CD4-positive, alpha-beta T cell treated with Interleukin-21 for 1 hour (primary cell): Measurements from ENCODE around the gene SGCG.
"Not testable (repeated sequence)": the region's sequence is repeated elsewhere in the genome, so short reads cannot be mapped to it uniquely, and the experiment has no call there.

Source experiments
- DNase-seq: peaks from one replicate; pipeline ENCODE4 v3.0.0-alpha.2; 2020

The SGCG gene, protein sequence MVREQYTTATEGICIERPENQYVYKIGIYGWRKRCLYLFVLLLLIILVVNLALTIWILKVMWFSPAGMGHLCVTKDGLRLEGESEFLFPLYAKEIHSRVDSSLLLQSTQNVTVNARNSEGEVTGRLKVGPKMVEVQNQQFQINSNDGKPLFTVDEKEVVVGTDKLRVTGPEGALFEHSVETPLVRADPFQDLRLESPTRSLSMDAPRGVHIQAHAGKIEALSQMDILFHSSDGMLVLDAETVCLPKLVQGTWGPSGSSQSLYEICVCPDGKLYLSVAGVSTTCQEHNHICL

DNA sequence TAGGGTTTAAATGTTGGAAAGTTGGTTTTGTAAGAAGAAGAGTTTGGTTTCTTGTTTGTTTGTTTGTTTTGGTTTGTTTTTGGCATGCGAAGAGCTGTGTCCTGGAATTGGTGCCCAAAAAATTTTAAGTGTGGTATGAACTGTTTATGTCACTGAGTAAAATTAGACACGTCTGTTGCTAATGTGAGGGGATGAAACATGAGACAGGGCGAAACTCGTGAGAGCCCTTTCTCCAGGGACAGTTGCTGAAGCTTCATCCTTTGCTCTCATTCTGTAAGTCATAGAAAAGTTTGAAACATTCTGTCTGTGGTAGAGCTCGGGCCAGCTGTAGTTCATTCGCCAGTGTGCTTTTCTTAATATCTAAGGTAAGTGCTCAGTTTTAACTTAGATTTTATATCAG, at the start of gene SGCG:
Gene SGCG (plus strand): TSS at position 269 of the 400 bp plus-strand sequence. CDS start 22,716 bp downstream, outside the sequence.
- no peak for DNase-seq

DNA sequence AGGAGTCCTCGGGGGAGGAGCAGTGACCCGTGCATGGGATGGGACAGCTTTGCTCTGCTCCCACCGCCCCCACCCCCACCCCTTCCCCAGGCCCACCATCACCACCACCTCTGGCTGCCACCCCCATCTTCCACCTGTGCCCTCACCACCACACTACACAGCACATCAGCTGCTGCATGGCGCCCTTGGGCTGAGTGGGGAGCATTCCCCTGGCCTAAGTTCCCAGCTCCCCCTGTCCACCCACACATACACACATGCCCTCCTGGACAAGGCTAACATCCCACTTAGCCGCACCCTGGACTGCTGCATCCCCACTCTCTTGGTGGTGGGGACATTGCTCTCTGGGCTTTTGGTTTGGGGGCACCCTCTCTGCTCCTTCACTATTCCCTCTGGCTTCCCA, 46.2 kb upstream of the SGCG start:
- DNase-seq = no peak

DNA sequence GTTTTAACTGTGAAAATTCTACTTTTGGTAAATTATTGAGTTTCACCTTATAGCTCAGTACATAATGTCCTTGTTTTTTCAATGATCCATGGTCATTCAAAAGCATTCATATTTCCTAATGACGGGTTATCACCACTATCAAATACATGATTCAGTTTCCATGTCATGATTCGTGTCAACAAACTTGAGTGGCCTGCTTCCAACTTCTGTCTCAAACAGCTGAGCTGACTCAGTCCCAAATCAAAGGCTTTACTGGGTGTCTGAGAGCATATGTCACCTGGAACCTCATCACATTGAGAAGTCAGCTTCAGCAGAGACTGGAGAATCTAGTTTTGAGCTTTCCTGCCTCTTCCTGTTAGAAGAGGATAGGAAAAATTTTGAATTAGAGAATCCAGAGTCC, 40.3 kb upstream of the SGCG start:
- DNase-seq = no peak

DNA sequence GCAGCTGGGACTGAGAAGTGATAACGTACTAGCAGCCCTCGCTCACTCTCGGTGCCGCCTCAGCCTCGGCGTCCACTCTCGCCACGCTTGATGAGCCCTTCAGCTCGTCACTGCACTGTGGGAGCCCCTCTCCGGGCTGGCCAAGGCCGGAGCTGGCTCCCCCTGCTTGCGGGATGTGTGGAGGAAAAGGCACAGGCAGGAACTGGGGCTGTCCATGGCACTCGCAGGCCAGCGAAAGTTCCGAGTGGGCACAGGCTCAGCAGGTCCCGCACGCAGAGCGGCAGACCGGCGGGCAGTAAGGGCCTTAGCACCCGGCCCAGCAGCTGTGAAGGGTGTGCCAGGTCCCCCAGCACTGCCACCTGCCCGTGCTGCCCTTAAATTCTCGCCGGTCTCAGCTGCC, 38.8 kb upstream of the SGCG start:
- DNase-seq = no peak

DNA sequence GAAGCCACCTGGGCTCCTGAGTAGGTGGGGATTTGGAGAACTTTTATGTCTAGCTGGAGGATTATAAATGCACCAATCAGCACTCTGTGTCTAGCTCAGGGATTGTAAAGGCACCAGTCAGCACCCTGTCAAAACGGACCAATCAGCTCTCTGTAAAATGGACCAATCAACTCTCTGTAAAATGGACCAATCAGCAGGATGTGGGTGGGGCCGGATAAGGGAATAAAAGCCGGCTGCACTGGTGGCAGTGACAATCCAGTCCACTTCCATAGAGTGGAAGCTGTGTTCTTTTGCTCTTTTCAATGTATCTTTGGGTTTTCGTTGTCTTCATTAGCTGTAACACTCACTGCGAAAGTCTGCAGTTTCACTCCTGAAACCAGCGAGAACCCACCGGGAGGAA, 38.2 kb upstream of the SGCG start:
- not testable (repeated sequence) for DNase-seq

DNA sequence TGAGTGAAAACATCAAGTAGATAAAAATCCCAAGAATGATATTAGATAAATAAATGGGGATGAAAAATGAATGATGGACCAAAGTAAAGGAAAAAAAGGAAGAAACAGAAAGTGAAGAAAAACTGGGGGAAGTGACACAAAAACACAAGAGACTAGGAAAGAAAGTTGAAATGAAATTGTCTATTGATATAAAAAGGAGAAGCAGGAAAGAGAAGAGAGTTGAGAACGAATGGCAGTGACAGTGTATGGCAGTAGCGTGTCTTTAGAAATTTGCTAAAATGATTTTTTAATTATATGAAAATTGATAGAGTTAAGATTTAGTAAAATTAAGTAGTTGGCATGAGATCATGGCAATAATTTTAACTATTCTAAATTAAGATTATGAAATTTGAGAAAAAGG, 36.3 kb upstream of the SGCG start:
- DNase-seq = no peak

DNA sequence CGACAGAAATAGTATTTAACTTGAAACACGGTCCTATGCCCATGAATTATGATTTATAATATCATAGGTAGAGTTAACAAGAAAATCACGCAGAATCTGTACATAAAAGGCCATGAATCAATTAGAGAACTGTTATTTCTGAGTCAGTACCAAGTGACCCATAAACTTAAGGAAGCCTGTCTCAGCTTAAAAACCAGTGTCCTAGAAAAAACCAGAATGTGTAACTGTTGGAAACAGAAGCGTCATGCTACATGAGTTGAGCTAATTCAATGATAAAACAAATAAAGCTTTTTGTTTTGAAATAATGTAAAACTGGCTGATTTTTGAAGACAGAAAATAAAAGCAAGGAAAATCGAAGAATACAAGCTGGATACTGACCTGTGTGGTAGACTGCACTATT, 34.8 kb upstream of the SGCG start:
- no peak for DNase-seq

DNA sequence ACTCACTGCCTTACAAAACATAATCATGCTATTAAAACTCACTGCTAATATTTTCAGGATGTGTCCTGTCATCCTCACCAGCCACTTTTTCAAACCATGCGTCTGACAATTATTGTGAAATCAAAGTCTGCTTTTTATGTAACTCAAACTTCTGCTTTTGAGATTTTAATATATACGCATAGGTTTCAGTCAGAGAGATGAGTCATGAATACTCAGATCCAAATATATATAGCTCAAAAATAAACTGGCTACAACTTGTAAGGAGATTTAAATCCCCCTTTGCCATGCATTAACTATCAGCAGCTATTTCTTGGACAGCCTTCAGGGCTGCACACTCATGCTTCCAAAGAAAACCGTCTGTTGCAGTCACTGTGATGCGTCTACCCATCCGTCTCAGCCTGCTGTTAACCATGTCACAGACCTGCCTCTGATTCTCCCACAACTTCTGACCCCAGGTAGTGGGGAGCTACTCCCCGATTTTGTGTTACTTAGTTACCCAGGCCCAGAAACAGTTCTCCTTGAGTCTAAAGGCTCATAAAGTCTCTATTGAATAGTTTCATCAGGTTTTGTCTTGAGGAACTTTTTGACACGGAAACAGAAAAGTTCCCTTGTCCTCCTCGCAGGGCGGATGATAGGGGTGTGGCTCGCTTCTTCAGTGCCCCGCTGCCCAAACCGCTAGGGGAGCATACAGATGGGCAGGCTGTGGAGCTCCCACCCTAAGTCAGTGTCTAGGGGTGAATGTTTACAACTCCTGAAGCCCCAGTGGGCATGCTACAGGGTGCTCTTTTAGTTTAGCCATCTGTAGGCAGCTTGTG, 33.8 kb upstream of the SGCG start:
- DNase-seq = peak; percentile 3

DNA sequence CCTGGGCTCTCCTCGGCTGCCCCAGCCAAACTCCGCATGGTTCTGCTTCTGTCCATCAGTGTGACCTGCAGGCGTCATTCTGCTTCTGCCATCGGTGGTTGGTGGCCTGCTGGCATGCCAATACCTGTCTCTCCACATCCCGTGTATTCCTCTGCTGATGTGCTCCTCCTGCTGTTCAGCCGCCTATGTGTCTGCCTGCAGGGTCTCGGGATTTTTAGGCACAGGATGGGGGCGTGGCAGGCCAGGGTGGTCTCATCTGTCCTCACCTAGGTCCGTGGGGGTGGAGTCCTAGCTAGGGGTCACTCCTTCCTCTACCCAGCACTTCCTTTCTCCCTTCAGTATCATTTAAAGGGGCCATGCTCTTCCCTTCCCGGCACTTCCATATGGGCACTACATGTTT, 33.0 kb upstream of the SGCG start:
- no peak for DNase-seq

DNA sequence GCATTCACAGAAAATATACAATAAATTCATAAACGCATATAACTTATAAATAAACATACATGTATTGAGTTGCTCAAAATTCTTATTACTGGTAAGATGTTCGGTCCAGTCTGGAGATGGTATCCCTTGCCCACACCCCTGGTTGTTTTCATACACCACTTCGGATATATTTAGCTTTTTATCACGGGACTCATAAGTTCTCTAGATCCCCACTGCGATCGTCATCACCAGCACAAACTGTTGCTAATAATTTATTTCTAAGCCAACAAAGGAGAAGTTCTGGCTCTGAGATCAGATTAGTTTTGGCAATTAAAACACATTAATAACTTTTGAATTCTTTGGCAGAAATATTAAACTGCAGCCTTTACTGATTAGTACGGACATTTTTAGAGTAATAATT, 23.0 kb upstream of the SGCG start:
- DNase-seq = no peak

DNA sequence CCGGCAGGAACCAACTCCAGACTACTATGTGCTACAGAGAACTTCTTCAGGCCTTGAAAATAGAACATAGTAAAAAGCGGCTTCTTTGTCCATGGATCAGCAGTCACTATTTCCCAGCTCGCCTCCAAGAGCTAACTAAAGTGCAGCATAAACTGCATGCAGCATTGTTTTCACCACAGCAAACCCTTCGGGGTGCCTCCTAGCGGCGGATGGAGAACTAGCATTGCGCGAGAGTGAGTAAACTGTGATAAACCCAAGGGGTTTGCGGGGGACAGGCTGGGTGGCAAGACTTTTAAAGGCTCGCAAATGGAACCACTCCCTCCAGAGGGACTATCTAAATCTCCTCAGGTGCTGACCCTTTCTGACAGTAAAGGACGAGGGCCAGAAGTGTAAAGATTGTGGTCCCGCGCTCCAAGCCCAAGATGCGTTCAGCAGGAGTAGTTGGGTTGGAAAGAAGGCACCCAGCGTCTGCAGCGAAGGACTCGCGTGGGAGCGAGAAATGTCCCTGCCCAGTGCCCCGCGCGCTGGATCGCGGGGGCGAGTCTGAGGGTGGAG, 21.5 kb upstream of the SGCG start:
- DNase-seq = no peak

DNA sequence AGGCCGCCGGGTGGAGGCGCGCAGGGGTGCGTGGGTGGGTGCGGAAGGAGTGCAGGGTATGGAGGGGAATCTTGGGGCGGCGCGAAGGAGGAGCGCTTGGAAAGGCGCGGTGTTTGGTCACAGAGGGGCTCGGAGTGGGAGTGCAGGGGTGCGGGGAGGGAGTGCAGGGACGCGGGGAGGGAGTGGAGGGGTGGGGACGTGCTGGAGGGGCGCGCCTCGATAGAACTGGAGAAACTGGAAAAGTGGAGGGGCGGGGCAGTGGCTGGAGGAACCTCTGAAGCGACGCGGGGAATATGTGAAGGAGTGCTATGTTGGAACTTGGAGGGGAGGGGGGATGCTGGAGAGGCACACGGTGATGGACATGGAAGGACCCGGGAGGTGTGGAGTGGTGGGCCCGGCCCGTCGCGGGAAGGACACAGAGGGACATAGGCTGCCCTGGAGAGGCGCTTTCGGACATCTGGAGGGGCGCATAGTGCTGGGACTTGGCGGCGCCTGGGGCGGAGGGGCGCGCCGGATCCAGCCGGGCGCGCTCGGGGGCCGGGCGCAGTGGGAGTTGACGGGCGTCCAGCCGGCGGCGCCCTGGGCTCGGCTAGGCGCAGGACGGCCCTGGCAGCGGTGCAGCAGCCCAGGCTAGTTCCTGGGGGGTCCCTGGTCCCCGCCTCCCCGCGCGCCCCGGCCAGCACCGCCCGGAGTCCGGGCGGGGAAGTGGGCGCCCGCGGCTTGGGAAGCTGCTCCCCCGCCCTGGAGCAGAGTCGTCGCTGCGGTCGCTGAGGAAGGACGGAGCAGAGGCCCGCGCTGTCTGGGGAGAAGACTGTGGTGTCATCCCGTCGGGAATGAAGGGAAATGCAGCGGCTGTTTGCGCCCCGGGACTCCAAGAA, 20.8 kb upstream of the SGCG start:
- no peak for DNase-seq

DNA sequence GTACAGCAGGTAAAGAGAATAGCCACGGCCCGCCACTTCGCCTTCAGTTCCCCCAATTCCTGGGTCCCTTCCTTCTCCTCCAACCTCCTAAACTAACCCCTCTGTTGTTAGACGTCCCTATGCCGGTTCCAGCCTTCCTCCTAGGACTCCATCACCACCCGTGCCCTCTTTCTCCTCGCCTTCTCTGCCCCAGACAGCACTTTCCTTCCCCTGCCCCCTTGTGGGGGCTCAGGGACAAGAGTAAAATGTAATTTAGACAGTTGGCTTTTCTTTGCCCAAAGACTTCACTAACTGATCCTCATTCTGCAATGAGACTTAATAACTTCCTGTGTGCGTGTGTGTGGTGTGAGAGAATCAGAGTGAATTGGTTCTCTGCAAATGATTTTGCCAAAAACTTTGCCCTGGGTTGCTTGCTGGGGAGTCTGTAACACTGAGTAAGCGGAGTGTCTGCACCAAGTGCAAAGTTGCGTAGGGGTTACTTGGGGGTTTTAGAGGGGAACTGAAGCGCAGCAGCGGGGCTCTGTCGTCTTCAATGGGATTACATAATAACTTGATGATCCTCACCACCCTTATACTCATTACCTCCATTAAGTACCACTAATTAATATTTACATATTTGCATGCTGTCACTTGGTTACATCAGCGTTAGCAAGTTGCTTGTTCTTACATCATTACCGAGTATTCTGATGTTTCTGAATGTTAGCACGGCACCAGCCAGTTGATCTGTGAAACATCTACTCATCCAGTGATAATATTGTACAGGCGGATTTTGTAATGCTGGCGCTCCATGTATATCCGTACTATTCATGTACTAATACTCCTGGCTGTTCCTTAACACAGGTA, 19.9 kb upstream of the SGCG start:
- no peak for DNase-seq

DNA sequence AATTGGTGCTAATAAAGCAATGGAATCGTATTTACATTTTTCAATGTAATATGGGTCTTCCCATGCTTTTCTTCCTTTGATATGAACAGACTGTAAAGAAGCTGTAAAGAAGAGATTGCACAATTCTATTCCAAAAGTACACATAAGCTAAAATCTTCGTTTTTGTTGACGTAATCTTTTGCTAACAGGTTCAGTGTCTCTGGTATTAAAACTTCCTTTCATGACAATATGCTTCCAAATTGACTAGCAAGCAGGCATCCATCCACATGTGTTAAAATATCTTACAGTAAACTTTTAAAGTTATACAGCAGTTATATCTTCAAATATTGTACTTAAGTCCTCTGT, 19.3 kb upstream of the SGCG start:
- DNase-seq = no peak

DNA sequence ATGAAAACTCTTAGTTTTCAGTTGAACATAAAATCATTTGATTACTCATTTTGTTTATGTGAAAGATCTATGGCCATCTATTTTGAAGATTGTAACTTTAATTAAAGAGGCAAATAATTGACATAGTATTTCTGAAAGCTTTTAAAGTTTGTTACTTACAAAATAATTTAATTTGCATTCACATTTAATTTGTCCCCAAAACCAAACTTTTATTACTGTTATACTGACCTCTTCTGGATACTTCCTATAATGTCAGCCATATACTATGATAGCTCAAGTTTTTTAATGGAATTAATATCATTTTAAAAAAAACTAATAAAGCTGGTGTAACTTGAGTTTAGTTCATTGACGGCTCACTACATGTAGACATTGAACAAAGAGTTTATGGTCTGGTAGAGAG, 4.9 kb upstream of the SGCG start:
- no peak for DNase-seq

DNA sequence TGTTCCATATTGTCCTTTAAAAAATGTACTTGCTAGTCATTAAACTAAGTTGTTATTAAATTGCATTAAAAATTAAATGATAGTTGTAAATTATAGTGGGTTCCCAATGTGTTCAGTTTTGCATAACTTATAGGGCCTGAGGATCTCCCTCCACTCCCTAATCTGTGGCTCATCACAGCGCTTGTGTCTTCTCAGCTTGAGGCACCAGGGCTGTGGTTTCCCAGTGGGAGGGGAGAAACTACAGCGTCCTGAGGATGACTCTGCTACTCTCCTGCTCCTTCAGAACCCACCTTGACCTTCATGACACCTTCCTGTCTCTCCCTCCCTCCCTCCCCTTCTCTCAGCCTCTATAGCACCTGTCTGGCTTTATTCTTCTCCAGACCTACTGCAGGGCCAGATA, 1.4 kb downstream of the SGCG start:
- DNase-seq = no peak

DNA sequence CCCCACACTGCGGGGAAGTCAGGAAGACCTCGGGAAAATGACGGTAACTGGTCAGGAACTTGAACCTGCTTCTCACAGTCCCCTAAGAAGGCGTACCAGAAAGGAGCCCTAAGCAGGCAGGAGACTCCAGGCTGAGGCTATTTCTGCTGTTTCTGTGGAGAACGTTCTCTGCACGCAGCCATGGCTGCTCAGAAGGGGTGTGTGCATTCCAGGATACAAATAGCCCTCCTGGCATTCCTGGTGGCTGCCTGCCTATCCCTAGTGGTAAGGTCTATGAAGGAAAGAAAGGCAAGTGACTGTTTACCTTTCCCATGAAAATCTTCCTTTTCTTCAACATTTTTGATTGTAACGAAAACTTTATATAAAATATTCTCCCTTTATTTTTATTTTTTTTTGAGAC, 2.5 kb downstream of the SGCG start:
- DNase-seq = no peak

DNA sequence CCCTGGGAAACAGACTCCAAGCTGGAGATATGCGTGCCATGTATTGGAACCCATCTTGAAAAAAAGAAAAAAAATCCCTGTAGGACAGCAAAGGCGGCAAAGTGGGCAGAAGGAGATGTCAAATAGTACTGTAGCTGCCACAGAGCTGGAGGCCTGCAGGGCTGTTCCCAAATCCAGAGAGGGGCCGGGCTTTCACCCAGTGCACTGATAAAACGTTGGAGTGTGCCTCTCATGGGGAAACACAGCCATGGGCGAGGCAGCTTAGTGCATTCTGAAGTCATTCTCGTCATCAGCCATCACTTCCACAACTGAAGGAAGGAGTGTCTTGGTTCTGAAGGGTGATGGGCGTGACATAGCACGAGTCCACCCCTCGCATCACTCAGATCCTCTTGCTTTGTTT, 4.8 kb downstream of the SGCG start:
- DNase-seq = no peak

DNA sequence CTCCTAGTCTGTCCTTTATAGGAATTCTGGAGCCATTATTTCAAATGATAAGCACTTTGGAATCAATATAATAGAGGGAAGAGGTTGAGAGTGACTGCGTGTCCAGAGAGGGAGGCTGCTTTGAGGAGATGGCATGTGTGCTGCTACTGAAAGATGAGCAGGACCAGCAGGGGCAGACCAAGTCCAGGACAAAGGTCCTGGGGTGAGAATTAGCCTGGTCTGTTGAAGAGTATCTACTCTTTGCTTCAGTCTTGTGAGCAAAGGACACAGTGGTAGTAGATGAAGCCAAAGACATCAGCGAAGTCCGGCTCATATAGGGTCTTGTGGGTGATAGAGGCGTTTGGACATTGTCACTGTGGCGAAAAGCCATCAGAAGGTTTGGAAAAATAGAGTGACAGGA, 21.1 kb downstream of the SGCG start:
- no peak for DNase-seq

DNA sequence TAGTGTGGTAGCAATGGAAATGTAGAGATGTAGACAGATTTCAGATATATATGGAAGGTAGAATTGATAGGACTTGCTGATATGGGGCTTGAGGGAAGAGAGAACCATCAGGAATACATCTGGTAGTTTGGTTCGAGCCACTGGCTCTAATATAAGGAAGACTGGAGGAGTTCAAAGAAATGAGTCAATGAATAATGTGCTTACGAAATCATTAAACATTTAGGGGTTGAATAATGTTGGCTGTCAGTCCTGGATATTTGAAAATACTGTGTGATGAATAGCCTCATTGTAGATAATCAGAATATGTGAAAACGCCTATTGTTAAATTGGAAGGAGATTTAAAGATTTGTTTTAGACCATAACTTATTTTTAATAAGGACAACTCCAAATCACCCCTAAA, 21.6 kb downstream of the SGCG start:
- DNase-seq = no peak

DNA sequence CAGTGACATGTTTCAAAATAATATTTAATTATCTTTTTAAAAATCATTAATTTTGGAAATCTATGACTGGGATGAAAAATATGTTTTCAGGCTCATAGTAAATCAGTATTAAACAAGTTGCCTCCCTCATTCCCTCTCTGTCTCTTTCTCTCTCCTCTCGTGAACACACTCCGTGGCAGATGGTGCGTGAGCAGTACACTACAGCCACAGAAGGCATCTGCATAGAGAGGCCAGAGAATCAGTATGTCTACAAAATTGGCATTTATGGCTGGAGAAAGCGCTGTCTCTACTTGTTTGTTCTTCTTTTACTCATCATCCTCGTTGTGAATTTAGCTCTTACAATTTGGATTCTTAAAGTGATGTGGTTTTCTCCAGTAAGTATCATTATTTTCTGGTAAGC, 22.7 kb downstream of the SGCG start:
- DNase-seq = no peak

DNA sequence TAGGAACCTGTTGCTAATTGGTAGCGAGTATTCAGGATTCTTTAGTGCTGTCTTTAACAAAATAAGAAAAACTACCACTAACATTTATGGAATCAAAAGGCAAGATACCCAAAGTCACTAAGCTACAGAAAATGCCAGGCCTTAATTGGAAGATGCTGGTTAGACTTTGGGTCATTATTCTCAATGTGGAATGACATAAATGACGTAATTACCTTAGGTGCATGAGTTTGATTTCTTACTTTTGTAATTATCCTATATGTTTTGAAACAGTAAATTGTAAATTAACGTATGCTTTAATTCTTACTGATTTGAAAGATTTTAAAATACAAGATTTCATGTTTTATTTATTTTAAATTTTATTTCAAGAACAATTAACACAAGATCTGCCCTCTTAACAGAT, 25.0 kb downstream of the SGCG start:
- DNase-seq = no peak

DNA sequence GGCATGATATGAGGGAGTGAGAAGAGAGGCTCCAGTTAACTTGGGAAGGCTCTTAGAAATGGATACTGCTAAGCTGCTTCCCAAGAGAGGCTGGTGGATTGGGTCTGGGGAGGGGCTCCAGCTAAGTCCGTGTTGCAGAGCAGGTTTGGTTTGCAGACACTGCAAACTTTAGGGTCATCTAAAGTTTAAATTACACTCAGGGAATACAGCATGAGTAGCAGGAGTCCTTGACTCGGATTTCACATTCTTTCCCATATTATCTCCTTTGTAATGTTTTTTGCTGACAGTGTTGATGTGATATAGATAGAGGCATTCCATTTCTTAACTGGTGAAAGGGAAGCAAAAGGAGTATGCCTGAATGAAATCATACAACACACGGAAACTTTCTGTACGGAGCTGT, 31.9 kb downstream of the SGCG start:
- DNase-seq = no peak
